IMR-90 (cell line): ENCODE results near the gene TTC1.

Experiments
- BHLHE40 ChIP-seq: fragments of 150-350 bp; IDR thresholded peaks from 2 replicates; pipeline ENCODE4 v1.6.1; 2016; ENCODE audit warnings: mild to moderate bottlenecking, low read depth, low read length
- CEBPB ChIP-seq: IDR thresholded peaks from 2 replicates; pipeline ENCODE4 v1.6.1; 2012; ENCODE audit warnings: low read depth, low read length, improper control_type of control experiment
- CHD1 ChIP-seq: IDR thresholded peaks from 2 replicates; pipeline ENCODE4 v1.6.1; 2012; ENCODE audit warnings: low read depth, low read length, improper control_type of control experiment
- FOS ChIP-seq: fragments of 150-350 bp; IDR thresholded peaks from 2 replicates; pipeline ENCODE4 v1.6.1; 2016; ENCODE audit warnings: low read depth, low read length
- MXI1 ChIP-seq: IDR thresholded peaks from 2 replicates; pipeline ENCODE4 v1.6.1; 2012; ENCODE audit warnings: low read depth, mild to moderate bottlenecking, low read length, moderate library complexity, borderline replicate concordance
- NFE2L2 ChIP-seq: fragments of 150-350 bp; IDR thresholded peaks from 2 replicates; pipeline ENCODE4 v1.6.1; 2016; ENCODE audit warnings: low read depth, mild to moderate bottlenecking, low read length
- POLR2A ChIP-seq: IDR thresholded peaks from 2 replicates; pipeline ENCODE4 v1.6.1; 2012; ENCODE audit warnings: mild to moderate bottlenecking, low read depth, low read length
- RAD21 ChIP-seq: IDR thresholded peaks from 2 replicates; pipeline ENCODE4 v1.6.1; 2012; ENCODE audit warnings: low read length, improper control_type of control experiment
- RCOR1 ChIP-seq: IDR thresholded peaks from 2 replicates; pipeline ENCODE4 v1.6.1; 2012; ENCODE audit warnings: mild to moderate bottlenecking, low read length, improper control_type of control experiment; ENCODE audit not compliant: insufficient replicate concordance
- RFX5 ChIP-seq: IDR thresholded peaks from 2 replicates; pipeline ENCODE4 v1.8.0; 2012; ENCODE audit warnings: low read depth, mild to moderate bottlenecking, low read length, moderate library complexity
- SMC3 ChIP-seq: fragments of 150-350 bp; IDR thresholded peaks from 2 replicates; pipeline ENCODE4 v1.6.1; 2016; ENCODE audit warnings: low read depth, mild to moderate bottlenecking, antibody characterized with exemption, low read length, moderate library complexity
- TF ChIP-seq, protein P1 (sequence below): conservative IDR thresholded peaks from 2 replicates; pipeline ENCODE4 v1.5.1; 2012; ENCODE audit warnings: mild to moderate bottlenecking, low read depth, low read length, improper control_type of control experiment
- TF ChIP-seq, protein P2 (sequence below): fragments of 150-350 bp; IDR thresholded peaks from 2 replicates; pipeline ENCODE4 v1.6.1; 2016; ENCODE audit warnings: low read depth, mild to moderate bottlenecking, low read length, moderate library complexity, borderline replicate concordance
- TF ChIP-seq, protein P3 (sequence below): fragments of 150-350 bp; IDR thresholded peaks from 2 replicates; pipeline ENCODE4 v1.6.1; 2017; ENCODE audit warnings: mild to moderate bottlenecking, antibody characterized with exemption, low read length, low read depth

DNA sequence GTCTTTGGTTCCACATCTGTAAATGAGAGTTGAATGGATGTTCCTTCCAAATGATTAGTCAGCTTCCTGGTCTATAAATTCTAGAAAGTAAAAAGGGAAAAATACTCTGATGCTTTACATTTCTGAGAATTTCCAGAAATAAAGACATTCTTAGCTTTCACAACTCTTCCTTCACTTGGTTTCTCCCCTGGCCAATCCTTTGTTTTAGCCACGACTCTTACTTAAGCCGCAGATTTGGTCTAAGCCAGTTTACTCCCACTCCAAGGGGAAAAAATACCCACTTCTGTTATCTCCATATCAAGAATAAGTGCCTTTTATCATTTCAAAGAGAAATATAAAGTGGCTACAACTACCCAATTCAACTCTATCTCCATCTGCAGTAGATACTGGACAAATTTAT, 80.6 kb downstream of the TTC1 start:
- TF ChIP-seq CHD1 (no peak), NFE2L2 (no peak), POLR2A (no peak), SMC3 (no peak), RAD21 (no peak), CEBPB (no peak), RCOR1 (no peak), FOS (no peak), BHLHE40 (no peak), RFX5 (no peak), MXI1 (no peak)
- TF ChIP-seq, protein P1, sequence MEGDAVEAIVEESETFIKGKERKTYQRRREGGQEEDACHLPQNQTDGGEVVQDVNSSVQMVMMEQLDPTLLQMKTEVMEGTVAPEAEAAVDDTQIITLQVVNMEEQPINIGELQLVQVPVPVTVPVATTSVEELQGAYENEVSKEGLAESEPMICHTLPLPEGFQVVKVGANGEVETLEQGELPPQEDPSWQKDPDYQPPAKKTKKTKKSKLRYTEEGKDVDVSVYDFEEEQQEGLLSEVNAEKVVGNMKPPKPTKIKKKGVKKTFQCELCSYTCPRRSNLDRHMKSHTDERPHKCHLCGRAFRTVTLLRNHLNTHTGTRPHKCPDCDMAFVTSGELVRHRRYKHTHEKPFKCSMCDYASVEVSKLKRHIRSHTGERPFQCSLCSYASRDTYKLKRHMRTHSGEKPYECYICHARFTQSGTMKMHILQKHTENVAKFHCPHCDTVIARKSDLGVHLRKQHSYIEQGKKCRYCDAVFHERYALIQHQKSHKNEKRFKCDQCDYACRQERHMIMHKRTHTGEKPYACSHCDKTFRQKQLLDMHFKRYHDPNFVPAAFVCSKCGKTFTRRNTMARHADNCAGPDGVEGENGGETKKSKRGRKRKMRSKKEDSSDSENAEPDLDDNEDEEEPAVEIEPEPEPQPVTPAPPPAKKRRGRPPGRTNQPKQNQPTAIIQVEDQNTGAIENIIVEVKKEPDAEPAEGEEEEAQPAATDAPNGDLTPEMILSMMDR, result no peak
- TF ChIP-seq, protein P2, sequence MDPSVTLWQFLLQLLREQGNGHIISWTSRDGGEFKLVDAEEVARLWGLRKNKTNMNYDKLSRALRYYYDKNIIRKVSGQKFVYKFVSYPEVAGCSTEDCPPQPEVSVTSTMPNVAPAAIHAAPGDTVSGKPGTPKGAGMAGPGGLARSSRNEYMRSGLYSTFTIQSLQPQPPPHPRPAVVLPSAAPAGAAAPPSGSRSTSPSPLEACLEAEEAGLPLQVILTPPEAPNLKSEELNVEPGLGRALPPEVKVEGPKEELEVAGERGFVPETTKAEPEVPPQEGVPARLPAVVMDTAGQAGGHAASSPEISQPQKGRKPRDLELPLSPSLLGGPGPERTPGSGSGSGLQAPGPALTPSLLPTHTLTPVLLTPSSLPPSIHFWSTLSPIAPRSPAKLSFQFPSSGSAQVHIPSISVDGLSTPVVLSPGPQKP, result no peak
- TF ChIP-seq, protein P3, sequence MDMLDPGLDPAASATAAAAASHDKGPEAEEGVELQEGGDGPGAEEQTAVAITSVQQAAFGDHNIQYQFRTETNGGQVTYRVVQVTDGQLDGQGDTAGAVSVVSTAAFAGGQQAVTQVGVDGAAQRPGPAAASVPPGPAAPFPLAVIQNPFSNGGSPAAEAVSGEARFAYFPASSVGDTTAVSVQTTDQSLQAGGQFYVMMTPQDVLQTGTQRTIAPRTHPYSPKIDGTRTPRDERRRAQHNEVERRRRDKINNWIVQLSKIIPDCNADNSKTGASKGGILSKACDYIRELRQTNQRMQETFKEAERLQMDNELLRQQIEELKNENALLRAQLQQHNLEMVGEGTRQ, result no peak
